GM19023 (cell line): ENCODE results near the gene PPP1CB.

Experiments
- ATAC-seq: cut with Tn5 transposase; IDR thresholded peaks from one replicate; pipeline ENCODE4 v1.9.1; 2021; ENCODE audit warnings: mild to moderate bottlenecking, moderate library complexity; ENCODE audit not compliant: unreplicated experiment

PPP1CB gene

GRCh38 chr2:28751252-28751955, at the start of gene PPP1CB:
Gene PPP1CB, plus strand, starts transcription at chr2:28751830. Its CDS starts 295 bp downstream, at chr2:28752125.
- peak; percentile 87 for ATAC-seq

- ATAC-seq, result no peak
Measured at GRCh38 chr2:28702415-28702861, 49.2 kb upstream of the PPP1CB start.

- no peak for ATAC-seq
Measured at GRCh38 chr2:28702878-28703277, 48.8 kb upstream of the PPP1CB start.

- no peak for ATAC-seq
Measured at GRCh38 chr2:28704621-28705020, 47.0 kb upstream of the PPP1CB start.

GRCh38 chr2:28705751-28706440, 45.7 kb upstream of the PPP1CB start:
- ATAC-seq, result no peak

- ATAC-seq, result no peak
Measured at GRCh38 chr2:28707592-28707991, 44.0 kb upstream of the PPP1CB start.

GRCh38 chr2:28709101-28709500, 42.5 kb upstream of the PPP1CB start:
- no peak for ATAC-seq

- no peak for ATAC-seq
Measured at GRCh38 chr2:28710545-28710944, 41.1 kb upstream of the PPP1CB start.

GRCh38 chr2:28713577-28714298, 37.9 kb upstream of the PPP1CB start:
- ATAC-seq, result no peak

GRCh38 chr2:28716265-28716865, 35.3 kb upstream of the PPP1CB start:
- no peak for ATAC-seq

GRCh38 chr2:28717339-28717758, 34.3 kb upstream of the PPP1CB start:
- no peak for ATAC-seq

- no peak for ATAC-seq
Measured at GRCh38 chr2:28720345-28720744, 31.3 kb upstream of the PPP1CB start.

GRCh38 chr2:28721601-28722191, 29.9 kb upstream of the PPP1CB start:
- ATAC-seq, result no peak

GRCh38 chr2:28725021-28725711, 26.5 kb upstream of the PPP1CB start:
- no peak for ATAC-seq

- no peak for ATAC-seq
Measured at GRCh38 chr2:28726177-28726576, 25.5 kb upstream of the PPP1CB start.

- ATAC-seq, result no peak
Measured at GRCh38 chr2:28729698-28730097, 21.9 kb upstream of the PPP1CB start.

GRCh38 chr2:28730641-28731146, 20.9 kb upstream of the PPP1CB start:
- no peak for ATAC-seq

- ATAC-seq, result no peak
Measured at GRCh38 chr2:28735511-28735910, 16.1 kb upstream of the PPP1CB start.

GRCh38 chr2:28736034-28736433, 15.6 kb upstream of the PPP1CB start:
- ATAC-seq, result no peak

- ATAC-seq, result no peak
Measured at GRCh38 chr2:28737655-28738054, 14.0 kb upstream of the PPP1CB start.
